H1 (cell line): Measurements from ENCODE around the gene SH3D19. TPM values are rescaled to one million over a fixed set of nuclear protein-coding genes. Genes with fewer than 3 reads are reported as not detected.

Experiments
- CTCF ChIA-PET: fragments of 300-600 bp; sonication (Branson Sonifier 250); formaldehyde crosslinking; loops from one replicate; lab custom pipeline; 2021; ENCODE audit not compliant: partially characterized antibody; lab: Charles Lee
- POLR2A ChIA-PET: fragments of 300-600 bp; sonication (Branson Sonifier 250); formaldehyde crosslinking; loops from one replicate; lab custom pipeline; 2021; ENCODE audit warnings: inconsistent platforms; ENCODE audit not compliant: partially characterized antibody; lab: Charles Lee
- DNase-seq, 2 experiments: peaks; one replicate each; pipeline versions ENCODE4 v3.0.0 to v3.0.0-alpha.2; 2010 to 2022; ENCODE audit warnings: low spot score in 2 of 2, low read depth in 1 of 2, mixed read lengths in 1 of 2
- FAIRE-seq: peaks from 2 replicates; lab custom pipeline; 2011; peaks lifted over from hg19 to GRCh38; lab: Jason Lieb, UNC
- H2AFZ ChIP-seq: 2 replicates; pipeline ENCODE4 v1.8.1; 2012; ENCODE audit warnings: low read length, inconsistent platforms
- H2AK5ac ChIP-seq: 2 replicates; pipeline ENCODE4 v1.6.1; 2013; ENCODE audit warnings: low read depth, low read length
- H2BK120ac ChIP-seq: replicated peaks from 2 replicates; pipeline ENCODE3; 2013; ENCODE audit warnings: low read depth, low read length, inconsistent platforms
- H2BK12ac ChIP-seq: 2 replicates; pipeline ENCODE4 v1.6.1; 2013; ENCODE audit warnings: low read depth, low read length
- H2BK15ac ChIP-seq: 2 replicates; pipeline ENCODE4 v1.6.1; 2013; ENCODE audit warnings: low read length
- H2BK20ac ChIP-seq: 2 replicates; pipeline ENCODE4 v1.6.1; 2013; ENCODE audit warnings: low read length
- H2BK5ac ChIP-seq: 2 replicates; pipeline ENCODE4 v1.6.1; 2013; ENCODE audit warnings: low read depth, low read length
- H3K14ac ChIP-seq: 2 replicates; pipeline ENCODE4 v1.6.1; 2013; ENCODE audit warnings: inconsistent platforms; ENCODE audit not compliant: insufficient read length
- H3K18ac ChIP-seq: 2 replicates; pipeline ENCODE4 v1.6.1; 2013; ENCODE audit warnings: low read length; ENCODE audit errors: extremely low read depth
- H3K23ac ChIP-seq: 2 replicates; pipeline ENCODE4 v1.6.1; 2013; ENCODE audit warnings: inconsistent platforms; ENCODE audit not compliant: insufficient read length
- H3K23me2 ChIP-seq: 2 replicates; pipeline ENCODE4 v1.6.1; 2013; ENCODE audit warnings: low read depth, low read length
- H3K27ac ChIP-seq: 2 replicates; pipeline ENCODE4 v1.6.1; 2011; ENCODE audit warnings: low read depth, low read length, inconsistent platforms
- H3K27me3 ChIP-seq, 4 experiments: replicated peaks in 1 of 4; 1 replicate in 1 of 4; 2 replicates in 3 of 4; pipeline versions ENCODE4 v1.6.1 to v1.8.1; 2011 to 2013; ENCODE audit warnings: low read length in 3 of 4, mild to moderate bottlenecking in 3 of 4, inconsistent platforms in 2 of 4, mixed read lengths in 2 of 4, moderate library complexity in 1 of 4; ENCODE audit not compliant: control insufficient read depth in 3 of 4, insufficient read depth in 3 of 4; ENCODE audit errors: extremely low read depth in 1 of 4
- H3K36me3 ChIP-seq, 4 experiments: 2 replicates each; pipeline versions ENCODE4 v1.6.1 to v1.8.1; 2011 to 2013; ENCODE audit warnings: mild to moderate bottlenecking in 4 of 4, low read length in 3 of 4, moderate library complexity in 2 of 4, control low read depth in 1 of 4, inconsistent platforms in 1 of 4; ENCODE audit not compliant: insufficient read depth in 4 of 4, control insufficient read depth in 2 of 4
- H3K4ac ChIP-seq: replicated peaks from 2 replicates; pipeline ENCODE3; 2013; ENCODE audit warnings: low read length, low read depth, mixed read lengths, inconsistent platforms; ENCODE audit not compliant: insufficient read length
- H3K4me1 ChIP-seq, 4 experiments: replicated peaks in 1 of 4; 1 replicate in 1 of 4; 2 replicates in 3 of 4; pipeline versions ENCODE4 v1.6.1 to v1.8.1; 2011 to 2013; ENCODE audit warnings: low read length in 3 of 4, inconsistent platforms in 2 of 4, mixed read lengths in 1 of 4; ENCODE audit not compliant: insufficient read depth in 4 of 4, control insufficient read depth in 3 of 4
- H3K4me2 ChIP-seq, 2 experiments: 2 replicates each; pipeline versions ENCODE4 v1.6.1 to v1.8.1; 2011 to 2013; ENCODE audit warnings: low read depth in 2 of 2, low read length in 2 of 2, control low read depth in 1 of 2, inconsistent platforms in 1 of 2, mild to moderate bottlenecking in 1 of 2; ENCODE audit not compliant: insufficient read depth in 1 of 2
- H3K4me3 ChIP-seq, 4 experiments: fragments of 200-600, 300-600 bp in 1 of 4; sonication (generic), shearing (Covaris generic), sonication (Bioruptor Twin) in 1 of 4; 2 replicates each; pipeline versions ENCODE4 v1.5.1 to v1.8.1; 2011 to 2016; ENCODE audit warnings: low read length in 4 of 4, low read depth in 3 of 4, control low read depth in 2 of 4, inconsistent platforms in 2 of 4, mild to moderate bottlenecking in 2 of 4, mixed read lengths in 1 of 4, moderate library complexity in 1 of 4; ENCODE audit not compliant: insufficient read depth in 2 of 4; ENCODE audit errors: extremely low read depth in 1 of 4
- H3K56ac ChIP-seq: replicated peaks from 2 replicates; pipeline ENCODE3; 2013; ENCODE audit warnings: low read depth, mild to moderate bottlenecking, mixed read lengths, low read length, inconsistent platforms; ENCODE audit not compliant: insufficient read length
- H3K79me1 ChIP-seq: 2 replicates; pipeline ENCODE4 v1.6.1; 2013; ENCODE audit warnings: low read depth, low read length, control low read depth
- H3K79me2 ChIP-seq, 2 experiments: 2 replicates each; pipeline versions ENCODE4 v1.6.1 to v1.8.1; 2012 to 2013; ENCODE audit warnings: low read length in 2 of 2, mild to moderate bottlenecking in 2 of 2, inconsistent platforms in 1 of 2; ENCODE audit not compliant: insufficient read depth in 2 of 2, control insufficient read depth in 1 of 2
- H3K9ac ChIP-seq, 4 experiments: replicated peaks in 1 of 4; 1 replicate in 1 of 4; 2 replicates in 3 of 4; pipeline versions ENCODE4 v1.6.1 to v1.8.1; 2011 to 2013; ENCODE audit warnings: low read depth in 3 of 4, low read length in 3 of 4, control low read depth in 2 of 4, mild to moderate bottlenecking in 2 of 4, moderate library complexity in 2 of 4, inconsistent platforms in 1 of 4; ENCODE audit errors: extremely low read depth in 1 of 4
- H3K9me3 ChIP-seq, 2 experiments: 2 replicates each; pipeline versions ENCODE4 v1.6.1 to v1.8.1; 2012 to 2013; ENCODE audit warnings: mild to moderate bottlenecking in 2 of 2, moderate library complexity in 2 of 2, control low read depth in 1 of 2, inconsistent platforms in 1 of 2, low read depth in 1 of 2, low read length in 1 of 2, mixed read lengths in 1 of 2; ENCODE audit not compliant: insufficient read depth in 2 of 2
- H4K20me1 ChIP-seq, 2 experiments: replicated peaks in 1 of 2; 2 replicates each; pipeline versions ENCODE3 to v1.8.1; 2011 to 2013; ENCODE audit warnings: inconsistent platforms in 2 of 2, low read length in 2 of 2, mild to moderate bottlenecking in 1 of 2; ENCODE audit not compliant: insufficient read depth in 2 of 2, control insufficient read depth in 1 of 2
- H4K5ac ChIP-seq: 2 replicates; pipeline ENCODE4 v1.6.1; 2013; ENCODE audit warnings: low read length, low read depth, mixed read lengths, inconsistent platforms; ENCODE audit not compliant: insufficient read length
- H4K8ac ChIP-seq: 2 replicates; pipeline ENCODE4 v1.8.0; 2013; ENCODE audit warnings: mild to moderate bottlenecking, moderate library complexity, low read length, inconsistent platforms; ENCODE audit not compliant: insufficient read depth; ENCODE audit errors: extremely low read depth
- H4K91ac ChIP-seq: replicated peaks from 2 replicates; pipeline ENCODE3; 2013; ENCODE audit warnings: low read length, mixed read lengths, inconsistent platforms; ENCODE audit not compliant: insufficient read length
- BCL11A ChIP-seq, 2 experiments: IDR thresholded peaks; one replicate each; pipeline ENCODE4 v1.6.1; 2011; ENCODE audit warnings: low read depth in 2 of 2, low read length in 2 of 2, mild to moderate bottlenecking in 2 of 2
- EZH2 ChIP-seq: fragments of 200-600 bp; sonication (generic); IDR thresholded peaks from 2 replicates; pipeline ENCODE4 v1.7.1; 2012; ENCODE audit warnings: low read depth, mild to moderate bottlenecking, moderate library complexity, low read length, inconsistent platforms; ENCODE audit not compliant: severe bottlenecking
- WGBS, 2 experiments: shearing (Covaris generic) in 1 of 2; methylation state at CpG; one replicate each; pipeline versions ENCODE4 v1.1.6 to v1.1.7; 2013 to 2015; ENCODE audit warnings: low lambda C conversion rate in 2 of 2, mixed read lengths in 2 of 2, inconsistent platforms in 1 of 2, low coverage in 1 of 2, missing lambda C conversion rate in 1 of 2; ENCODE audit not compliant: insufficient replicate concordance in 2 of 2, insufficient coverage in 1 of 2, insufficient read length in 1 of 2; ENCODE audit errors: extremely low coverage in 1 of 2, missing lambda C conversion rate in 1 of 2; 5-methylcytosine and 5-hydroxymethylcytosine counted together
- polyA plus RNA-seq, 7 experiments: library from polyadenylated mRNA; depleted of rRNA in 3 of 7; stranded (reverse) in 5 of 7; unstranded in 2 of 7; fragments of >200 nt in 5 of 7; fragments of 200-250 nt in 2 of 7; gene quantifications; 1 replicate in 5 of 7; 2 replicates in 1 of 7; 4 replicates in 1 of 7; pipeline versions ENCODE4 v1.2.1 to v1.2.3, GENCODE V29; 2011 to 2013; ENCODE audit warnings: missing spikeins in 2 of 7, mixed read lengths in 2 of 7
- total RNA-seq: library from RNA; stranded (reverse); fragmentation: NEBNext Ultra II Directional; extraction: Animal tissue kit (Norgen Biotek cat#: 25700); gene quantifications from 2 replicates; pipeline ENCODE4 v1.2.1, GENCODE V29; 2021
- TF ChIP-seq, protein P1 (sequence below): IDR thresholded peaks from 2 replicates; pipeline ENCODE4 v1.6.1; 2012; ENCODE audit warnings: inconsistent platforms

The SH3D19 gene
- total and polyA plus RNA-seq, 2 of the 8 experiments (the other 6 are each of a cell fraction or from before 2014, with no cell fraction given) = 11.7 to 51.3 TPM

- H3K23me2 ChIP-seq = no peaks in the 10 kb centered on the region
- H3K79me2 ChIP-seq = peaks cover 0 to 64% of the 10 kb centered on the region in 2 experiments; a peak in 3 of 4 replicates
- FAIRE-seq (no peak), DNase-seq (no peak)
- WGBS, 2 experiments = 81% methylated on average over 2 of the region's 2 CpGs; no CpG with 5 or more reads in 1 of the 2 experiments
- H4K91ac ChIP-seq = no peak overlapping the region
- no peaks in the 10 kb centered on the region for H3K36me3 ChIP-seq
- H4K5ac ChIP-seq = no peak overlapping the region
- H3K18ac ChIP-seq = no peak overlapping the region
- H4K20me1 ChIP-seq = no peaks in the 10 kb centered on the region
- H3K9ac ChIP-seq = no peak overlapping the region
- no peak overlapping the region for H2BK12ac ChIP-seq
- no peak overlapping the region for H4K8ac ChIP-seq
- TF ChIP-seq, protein P1, sequence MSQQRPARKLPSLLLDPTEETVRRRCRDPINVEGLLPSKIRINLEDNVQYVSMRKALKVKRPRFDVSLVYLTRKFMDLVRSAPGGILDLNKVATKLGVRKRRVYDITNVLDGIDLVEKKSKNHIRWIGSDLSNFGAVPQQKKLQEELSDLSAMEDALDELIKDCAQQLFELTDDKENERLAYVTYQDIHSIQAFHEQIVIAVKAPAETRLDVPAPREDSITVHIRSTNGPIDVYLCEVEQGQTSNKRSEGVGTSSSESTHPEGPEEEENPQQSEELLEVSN = no peak
- TF ChIP-seq EZH2 (no peak), BCL11A (IDR thresholded peaks at IDR 0.05; ENCODE audit: low read depth in 2 of 2, low read length in 2 of 2) (no peak)
- no peak overlapping the region for H3K4me2 ChIP-seq
- H3K14ac ChIP-seq = no peak overlapping the region
- H2BK20ac ChIP-seq = no peak overlapping the region
- peaks cover 2% of the 10 kb centered on the region; the same call in 1 of the 2 replicates for H3K79me1 ChIP-seq
- no peak overlapping the region for H3K4ac ChIP-seq
- no peak overlapping the region for H2BK5ac ChIP-seq
- ChIA-PET POLR2A (interaction anchor here (0.6 to 0.8 kb wide), 2 partner anchors 28 to 33 kb away, joined by 3 read pairs; no protein-coding TSS in a partner anchor), CTCF (interaction anchor here (1.1 to 2.1 kb wide), 3 partner anchors 9 to 29 kb away, joined by 3 to 7 read pairs (median 7); partner anchors contain the start of gene PRSS48)
- H3K56ac ChIP-seq = no peak overlapping the region
- H3K4me1 ChIP-seq = peaks cover 0 to 12% (median 3%) of the 10 kb centered on the region in 4 experiments; a peak in 2 of 7 replicates
- H3K4me3 ChIP-seq = no peak overlapping the region
- H3K9me3 ChIP-seq = no peaks in the 10 kb centered on the region
- H2AK5ac ChIP-seq = no peak overlapping the region
- no peak overlapping the region for H2BK120ac ChIP-seq
- no peak overlapping the region for H3K23ac ChIP-seq
- H3K27ac ChIP-seq = no peak overlapping the region
- H2BK15ac ChIP-seq = no peak overlapping the region
- H3K27me3 ChIP-seq = no peaks in the 10 kb centered on the region
- no peak overlapping the region for H2AFZ ChIP-seq
These were observed 78.7 kb downstream of the SH3D19 start for GRCh38 chr4:151246742-151247141.
